Stimulated activated CD4-positive, alpha-beta T cell treated with anti-CD3 and anti-CD28 coated beads, Interleukin-4, amount 100 ng/mL, for 4 hours (primary cell): ENCODE results near the gene LPP.

Experiments used
- DNase-seq, 2 experiments: peaks; one replicate each; pipeline ENCODE4 v3.0.0-alpha.2; 2020

The LPP gene

GRCh38 chr3:188489639-188490405, 335.9 kb downstream of the LPP start:
- DNase-seq: no peak

DNA sequence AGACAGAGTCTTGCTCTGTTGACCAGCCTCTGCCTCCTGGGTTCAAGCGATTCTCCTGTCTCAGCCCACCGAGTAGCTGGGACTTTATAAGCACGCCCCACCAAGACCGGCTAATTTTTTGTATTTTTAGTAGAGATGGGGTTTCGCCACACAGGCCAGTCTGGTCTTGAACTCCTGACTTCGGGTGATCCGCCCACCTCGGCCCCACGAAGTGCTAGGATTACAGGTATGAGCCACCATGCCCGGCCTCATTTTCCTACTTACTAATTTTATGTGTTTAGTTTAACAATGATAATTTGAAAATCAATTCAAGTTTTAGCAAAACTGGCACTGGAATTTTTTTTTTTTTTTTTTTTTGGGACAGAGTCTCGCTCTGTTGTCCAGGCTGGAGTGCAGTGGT, 336.5 kb downstream of the LPP start:
- no peak for DNase-seq

DNA sequence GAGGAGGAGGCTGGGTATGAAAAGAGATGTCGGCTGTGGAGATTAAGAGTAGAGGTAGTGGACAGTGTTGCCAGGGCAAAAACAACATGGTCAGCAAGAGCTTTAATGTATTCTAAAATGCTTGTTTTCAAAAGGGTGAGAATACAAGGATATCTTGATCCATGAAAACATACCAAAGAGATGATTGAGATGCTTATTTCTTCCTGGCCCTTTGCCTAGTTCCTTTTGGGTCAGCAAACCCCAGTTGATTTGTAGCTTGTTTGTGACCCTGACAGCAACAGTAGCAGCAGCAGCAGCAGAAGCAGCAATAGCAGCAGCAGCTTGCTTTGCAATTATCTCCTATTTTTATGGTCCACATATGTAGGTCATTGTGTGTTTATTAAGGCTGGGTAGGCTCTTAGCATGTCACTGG, 337.3 kb downstream of the LPP start:
- no peak for DNase-seq

DNA sequence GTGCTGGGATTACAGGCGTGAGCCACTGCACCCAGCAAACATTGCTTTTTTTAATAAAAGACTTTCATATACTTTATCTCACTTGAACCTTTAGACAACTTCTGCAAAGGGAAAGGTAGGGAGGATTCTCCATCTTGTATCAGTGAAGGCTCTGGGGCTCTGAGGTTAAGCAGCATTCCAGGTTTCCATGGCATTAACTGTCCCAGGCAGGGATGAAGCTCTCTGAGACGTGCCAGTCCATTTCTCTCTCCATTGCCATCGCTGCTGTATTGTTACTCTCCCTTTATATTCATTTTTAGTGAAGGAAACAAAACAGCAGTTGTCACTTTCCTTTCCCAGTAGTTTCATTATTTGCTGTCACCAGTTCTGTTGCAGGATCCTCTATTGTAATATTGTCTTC, 342.4 kb downstream of the LPP start:
- DNase-seq: no peak

DNA sequence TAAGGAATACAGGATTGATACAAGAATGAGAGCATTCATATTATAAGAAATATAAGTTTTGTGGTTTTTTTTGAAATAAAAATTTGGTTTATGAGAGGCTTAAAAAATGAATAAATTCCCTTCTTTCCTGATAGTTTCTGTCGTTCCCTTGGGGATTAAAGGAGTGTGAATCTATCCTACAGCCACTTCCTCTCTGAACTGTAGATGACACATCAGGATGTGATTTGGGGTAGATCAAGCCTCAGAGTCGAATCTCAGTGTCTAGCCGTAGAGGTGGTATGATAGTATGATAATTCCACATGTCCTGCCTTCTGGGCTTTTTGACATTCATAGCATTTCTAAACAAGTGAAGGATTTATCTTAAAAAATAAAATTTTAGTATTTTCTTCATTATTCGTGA, 343.1 kb downstream of the LPP start:
- DNase-seq: no peak

DNA sequence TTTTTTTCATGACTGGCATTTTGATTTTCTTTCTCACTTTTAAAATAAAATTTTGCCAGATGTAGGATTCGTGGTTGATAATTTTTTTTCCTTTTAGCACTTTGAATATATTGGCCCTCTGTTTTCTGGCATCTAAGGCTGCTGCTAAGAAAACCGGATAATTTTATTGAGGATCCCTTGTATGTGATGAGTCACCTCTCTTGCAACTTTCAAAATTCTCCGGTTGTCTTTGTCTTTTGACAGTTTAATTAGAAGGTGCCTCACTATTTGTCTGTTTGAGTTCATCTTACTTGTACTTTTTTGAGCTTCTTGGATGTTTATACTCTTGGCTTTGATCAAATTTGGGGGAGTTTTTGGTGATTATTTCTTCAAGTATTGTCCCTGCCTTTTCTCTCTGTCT, 349.7 kb downstream of the LPP start:
- DNase-seq: no peak

DNA sequence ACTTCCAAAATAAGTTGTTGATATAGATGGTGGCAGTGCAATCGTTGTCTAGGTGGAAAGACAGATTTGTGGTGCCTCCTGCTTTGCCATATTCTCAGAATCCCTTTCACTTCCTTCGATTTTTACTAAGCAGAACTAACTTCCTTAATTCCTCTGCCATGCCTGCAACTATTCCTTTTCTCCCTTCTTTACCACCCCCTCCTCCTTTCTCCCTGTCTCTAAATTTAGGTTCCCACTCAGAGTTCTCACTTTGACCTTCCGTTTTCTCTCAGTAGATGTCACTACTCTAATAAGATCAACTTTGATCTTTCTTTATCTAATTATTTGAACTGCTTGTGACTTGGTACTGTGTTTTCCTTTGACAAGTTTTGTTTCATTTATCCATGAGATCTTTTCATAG, 351.2 kb downstream of the LPP start:
- no peak for DNase-seq

DNA sequence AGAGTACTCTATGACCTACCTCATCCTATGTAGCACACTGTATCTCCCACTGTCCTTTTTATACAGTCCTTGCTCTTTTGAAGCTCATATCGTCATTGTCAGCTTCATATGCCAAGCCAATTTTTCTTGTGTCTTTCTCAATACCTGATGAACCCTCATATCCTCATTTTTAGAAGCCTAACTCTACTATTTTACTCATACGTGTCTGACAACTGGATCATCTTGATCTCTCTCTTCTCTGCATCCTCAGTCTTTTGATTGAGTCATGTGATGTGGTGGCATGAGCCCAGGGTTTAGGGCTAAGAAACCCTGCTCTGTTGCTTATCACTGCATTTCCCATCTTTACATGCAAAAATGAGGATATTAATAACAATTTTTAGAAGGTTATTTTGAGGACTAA, 352.0 kb downstream of the LPP start:
- DNase-seq: no peak

GRCh38 chr3:188506446-188506845, 352.5 kb downstream of the LPP start:
- no peak for DNase-seq

DNA sequence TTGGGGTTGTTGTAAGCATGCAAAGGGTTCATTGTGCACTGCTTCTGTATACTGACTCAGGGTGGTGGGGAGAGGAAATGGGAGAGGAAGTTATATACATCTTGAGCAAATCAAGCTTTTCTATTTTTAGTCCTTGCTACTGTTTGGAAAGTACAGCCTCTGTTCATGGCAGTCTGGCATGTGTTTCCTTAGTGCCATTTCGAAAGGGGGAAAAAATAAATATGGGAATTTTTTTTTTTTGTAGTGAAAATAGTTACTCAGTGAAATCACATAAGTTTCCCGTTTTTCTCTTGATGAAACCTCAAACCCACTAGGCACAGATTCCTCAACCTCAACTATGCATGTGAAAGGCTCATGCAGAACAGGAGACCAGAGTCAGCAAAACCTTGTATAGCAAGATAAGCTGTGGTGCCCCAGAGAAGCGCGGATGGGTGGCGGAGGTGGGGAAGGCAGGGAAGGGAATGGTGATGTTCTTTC, 353.3 kb downstream of the LPP start:
- DNase-seq: no peak

DNA sequence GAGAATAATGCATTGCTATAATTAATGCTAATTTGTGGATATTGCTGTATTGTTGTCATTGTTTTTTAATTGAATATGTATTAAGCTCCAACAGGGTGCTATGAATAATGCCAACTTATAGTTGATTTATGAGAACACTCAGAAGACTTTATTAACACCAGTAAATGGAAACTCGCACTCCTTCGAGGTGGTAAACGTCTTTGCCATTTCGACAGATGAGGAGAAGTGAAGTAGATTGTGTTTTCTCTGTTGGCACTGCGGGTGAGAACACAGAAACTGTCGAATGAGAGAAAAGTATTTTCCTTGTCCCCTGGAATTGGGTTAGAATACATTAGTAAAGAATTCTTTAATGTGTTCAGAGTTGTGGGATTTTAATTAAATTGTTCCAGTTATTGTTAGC, 354.5 kb downstream of the LPP start:
- DNase-seq: no peak

- no peak for DNase-seq
Measured at GRCh38 chr3:188509316-188509715, 355.4 kb downstream of the LPP start.

GRCh38 chr3:188510366-188510765, 356.4 kb downstream of the LPP start:
- DNase-seq: no peak

- no peak for DNase-seq
Measured at GRCh38 chr3:188513662-188514328, 359.8 kb downstream of the LPP start.

DNA sequence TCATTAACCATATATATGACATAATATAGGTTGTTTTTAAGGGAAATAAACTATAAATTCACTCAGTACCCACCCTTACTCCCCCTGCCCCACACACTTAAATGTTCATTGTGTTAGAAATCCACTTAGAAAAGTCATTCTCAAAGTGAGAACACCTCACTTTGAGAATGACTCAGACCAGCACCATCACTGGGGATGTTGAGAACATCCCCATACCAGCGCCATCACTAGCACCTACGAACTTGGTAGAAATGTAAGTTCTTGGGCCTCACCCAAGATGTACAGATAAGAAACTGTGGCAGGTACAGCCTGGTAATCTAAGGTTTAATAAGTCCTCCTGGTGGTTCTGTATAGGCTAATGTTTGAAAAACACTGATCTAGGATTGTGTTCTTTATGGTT, 362.6 kb downstream of the LPP start:
- DNase-seq: no peak

GRCh38 chr3:188518416-188518815, 364.5 kb downstream of the LPP start:
- no peak for DNase-seq

GRCh38 chr3:188518835-188519452, 365.0 kb downstream of the LPP start:
- DNase-seq: no peak

DNA sequence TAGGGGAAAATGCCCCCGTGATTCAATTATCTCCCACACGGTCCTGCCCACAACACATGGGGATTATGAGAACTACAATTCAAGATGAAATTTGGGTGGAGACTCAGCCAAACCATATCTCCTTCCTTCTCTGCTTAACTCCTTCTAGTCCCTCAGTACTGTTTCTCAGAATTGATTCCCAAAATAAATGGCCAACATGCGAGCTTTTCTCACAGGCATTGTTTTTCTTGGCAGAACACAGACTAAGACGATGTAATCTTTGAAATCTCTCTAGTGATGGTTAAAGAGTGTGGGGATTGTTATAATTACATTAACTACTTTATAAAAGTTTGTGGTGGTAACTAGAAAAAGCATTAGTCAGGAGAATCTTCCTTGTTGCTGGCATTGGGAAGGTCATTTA, 366.5 kb downstream of the LPP start:
- no peak for DNase-seq

GRCh38 chr3:188522115-188522514, 368.2 kb downstream of the LPP start:
- no peak for DNase-seq

- DNase-seq: no peak
Measured at GRCh38 chr3:188523291-188523690, 369.3 kb downstream of the LPP start.

DNA sequence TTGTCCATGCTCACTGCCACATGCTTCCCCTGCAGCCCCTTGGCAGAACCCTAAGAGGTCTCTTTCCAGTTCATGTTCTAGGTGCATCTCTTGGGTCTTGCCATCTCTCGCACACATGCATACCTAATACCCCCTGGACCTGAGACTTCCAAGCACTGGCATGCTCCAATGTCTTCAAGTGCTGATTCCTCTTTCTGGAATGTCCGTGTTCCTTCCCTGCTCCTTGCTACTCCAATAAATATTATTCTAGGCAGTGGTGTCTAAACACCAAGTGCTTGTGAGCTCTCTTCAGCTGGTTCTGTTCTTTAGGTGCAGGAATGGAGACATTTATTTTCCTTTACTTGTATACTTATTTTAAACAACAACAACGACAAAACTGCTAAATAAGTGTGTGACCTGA, 370.1 kb downstream of the LPP start:
- no peak for DNase-seq

GRCh38 chr3:188526057-188526456, 372.1 kb downstream of the LPP start:
- DNase-seq: no peak

GRCh38 chr3:188527389-188527788, 373.4 kb downstream of the LPP start:
- DNase-seq: no peak

DNA sequence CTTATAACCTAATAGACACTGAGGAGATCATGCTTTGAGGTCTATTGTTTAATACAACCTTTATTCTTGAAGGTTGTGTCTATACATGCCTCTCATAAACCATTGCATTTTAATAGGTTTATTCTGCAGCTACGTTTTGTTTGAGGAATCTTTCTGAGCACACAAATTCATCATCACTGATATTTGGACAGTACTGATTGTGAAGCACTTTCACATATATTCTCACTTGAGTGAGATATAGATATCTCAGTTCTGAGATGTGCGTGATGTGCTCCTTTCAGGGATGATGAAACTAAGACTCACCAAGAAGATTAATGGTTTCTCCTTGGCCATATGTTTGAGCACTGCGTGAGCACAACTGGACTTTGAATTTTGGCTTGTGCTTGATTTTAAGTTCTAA, 374.4 kb downstream of the LPP start:
- DNase-seq: no peak
